ENCODE data around the gene SPATS2L.

DNA sequence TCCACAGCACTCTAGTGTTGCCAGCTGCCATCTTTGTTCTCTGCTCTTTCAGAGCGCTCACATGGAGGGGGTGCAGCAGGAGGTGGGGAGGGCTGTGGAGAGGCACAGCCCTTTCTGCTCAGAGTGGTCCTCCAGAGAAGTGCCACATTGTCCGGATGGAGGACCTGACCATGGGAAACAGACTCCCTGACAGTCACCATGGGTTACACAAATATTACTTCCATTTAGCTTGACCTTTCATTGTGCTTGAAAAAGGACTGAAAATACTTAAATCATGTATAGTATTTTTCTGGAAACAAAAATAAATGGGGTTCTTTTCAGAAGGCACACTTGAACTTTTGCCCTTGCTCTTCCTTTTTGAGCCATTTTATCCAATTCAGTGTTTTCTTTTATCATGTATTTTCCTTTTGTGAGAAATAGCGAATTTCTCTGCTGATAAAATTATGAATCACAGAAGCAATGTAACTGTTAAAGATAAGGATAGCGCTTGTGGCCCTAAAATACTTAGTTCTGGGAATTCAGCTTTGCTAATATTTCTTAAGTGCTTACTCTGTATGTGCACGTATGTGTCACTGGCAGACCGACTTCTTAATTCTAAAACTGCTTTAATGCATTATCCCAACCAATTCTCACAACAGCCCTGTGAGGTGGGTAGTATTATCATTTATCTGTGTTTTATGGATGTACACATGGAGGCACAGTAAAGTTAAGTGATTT is 34.2 kb downstream of the SPATS2L start:
- no peak for TF ChIP-seq POLR2AphosphoS5 (IDR thresholded peaks at IDR 0.05)
- TF ChIP-seq, protein P1, sequence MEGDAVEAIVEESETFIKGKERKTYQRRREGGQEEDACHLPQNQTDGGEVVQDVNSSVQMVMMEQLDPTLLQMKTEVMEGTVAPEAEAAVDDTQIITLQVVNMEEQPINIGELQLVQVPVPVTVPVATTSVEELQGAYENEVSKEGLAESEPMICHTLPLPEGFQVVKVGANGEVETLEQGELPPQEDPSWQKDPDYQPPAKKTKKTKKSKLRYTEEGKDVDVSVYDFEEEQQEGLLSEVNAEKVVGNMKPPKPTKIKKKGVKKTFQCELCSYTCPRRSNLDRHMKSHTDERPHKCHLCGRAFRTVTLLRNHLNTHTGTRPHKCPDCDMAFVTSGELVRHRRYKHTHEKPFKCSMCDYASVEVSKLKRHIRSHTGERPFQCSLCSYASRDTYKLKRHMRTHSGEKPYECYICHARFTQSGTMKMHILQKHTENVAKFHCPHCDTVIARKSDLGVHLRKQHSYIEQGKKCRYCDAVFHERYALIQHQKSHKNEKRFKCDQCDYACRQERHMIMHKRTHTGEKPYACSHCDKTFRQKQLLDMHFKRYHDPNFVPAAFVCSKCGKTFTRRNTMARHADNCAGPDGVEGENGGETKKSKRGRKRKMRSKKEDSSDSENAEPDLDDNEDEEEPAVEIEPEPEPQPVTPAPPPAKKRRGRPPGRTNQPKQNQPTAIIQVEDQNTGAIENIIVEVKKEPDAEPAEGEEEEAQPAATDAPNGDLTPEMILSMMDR (IDR thresholded peaks at IDR 0.05), result no peak
